WTC11 (cell line): ENCODE results near the gene DRG2. TPM values are rescaled to one million over a fixed set of nuclear protein-coding genes. Genes with fewer than 3 reads are reported as not detected.

ENCODE experiments used
- ATAC-seq: fragments of 200-7000 bp; cut with Tn5 transposase; 2 replicates; pipeline ENCODE4 v1.10.0; 2021; ENCODE audit warnings: mild to moderate bottlenecking, moderate library complexity
- CTCF ChIA-PET: fragments of 300-600 bp; sonication (Branson Sonifier 250); formaldehyde crosslinking; loops from one replicate; lab custom pipeline; 2021; ENCODE audit warnings: antibody characterized with exemption; lab: Charles Lee
- POLR2A ChIA-PET: fragments of 350-600 bp; sonication (Branson Sonifier 250); formaldehyde crosslinking; loops from one replicate; lab custom pipeline; 2021; ENCODE audit warnings: antibody characterized with exemption; lab: Charles Lee
- DNase-seq: peaks from one replicate; pipeline ENCODE4 v3.0.0; 2021; ENCODE audit warnings: low spot score
- H3K27ac Mint-ChIP-seq: 2 replicates; pipeline ENCODE4 v1.8.0; 2021; ENCODE audit warnings: mixed read lengths
- H3K27me3 Mint-ChIP-seq: 2 replicates; pipeline ENCODE4 v1.8.0; 2021; ENCODE audit warnings: low read depth, mild to moderate bottlenecking, moderate library complexity, mixed read lengths
- H3K36me3 Mint-ChIP-seq: 2 replicates; pipeline ENCODE4 v1.8.0; 2021; ENCODE audit warnings: mixed read lengths
- H3K4me1 Mint-ChIP-seq: 2 replicates; pipeline ENCODE4 v1.8.0; 2022; ENCODE audit warnings: mixed read lengths
- H3K4me3 Mint-ChIP-seq: 2 replicates; pipeline ENCODE4 v1.8.0; 2021; ENCODE audit warnings: mild to moderate bottlenecking, moderate library complexity, mixed read lengths
- H3K9me3 Mint-ChIP-seq: 2 replicates; pipeline ENCODE4 v1.8.0; 2021; ENCODE audit warnings: mixed read lengths
- CREM ChIP-seq: sonication (generic); formaldehyde crosslinking; IDR thresholded peaks from 2 replicates; pipeline ENCODE4 v1.8.1; 2022; ENCODE audit warnings: mild to moderate bottlenecking, missing genetic modification reagents, moderate library complexity
- HMGA2 ChIP-seq: fragments of 250-450 bp; sonication (Bioruptor Pico); IDR thresholded peaks from 2 replicates; pipeline ENCODE4 v1.4.0; 2021; ENCODE audit warnings: mild to moderate bottlenecking, moderate library complexity
- JAZF1 ChIP-seq: fragments of 250-450 bp; sonication (Bioruptor Pico); IDR thresholded peaks from 2 replicates; pipeline ENCODE4 v1.9.0; 2021; ENCODE audit warnings: moderate library complexity, mild to moderate bottlenecking, inconsistent platforms
- JUN ChIP-seq: sonication (generic); formaldehyde crosslinking; IDR thresholded peaks from 2 replicates; pipeline ENCODE4 v1.8.0; 2023; ENCODE audit warnings: mild to moderate bottlenecking, missing genetic modification reagents
- PRRX2 ChIP-seq: fragments of 250-450 bp; sonication (Bioruptor Pico); IDR thresholded peaks from 2 replicates; pipeline ENCODE4 v1.8.0; 2021; ENCODE audit warnings: mild to moderate bottlenecking
- RORB ChIP-seq: fragments of 250-450 bp; sonication (Bioruptor Pico); IDR thresholded peaks from 2 replicates; pipeline ENCODE4 v1.9.0; 2021; ENCODE audit warnings: mild to moderate bottlenecking
- SMAD3 ChIP-seq: sonication (generic); formaldehyde crosslinking; IDR thresholded peaks from 2 replicates; pipeline ENCODE4 v1.8.0; 2022; ENCODE audit warnings: missing genetic modification reagents, mild to moderate bottlenecking, borderline replicate concordance
- SMAD4 ChIP-seq: sonication (generic); formaldehyde crosslinking; IDR thresholded peaks from 2 replicates; pipeline ENCODE4 v1.8.0; 2022; ENCODE audit warnings: mild to moderate bottlenecking, missing genetic modification reagents
- SP1 ChIP-seq: sonication (generic); formaldehyde crosslinking; conservative IDR thresholded peaks from 2 replicates; pipeline ENCODE4 v1.8.1; 2022; ENCODE audit warnings: missing genetic modification reagents
- TEAD4 ChIP-seq: sonication (generic); formaldehyde crosslinking; IDR thresholded peaks from 2 replicates; pipeline ENCODE4 v1.8.0; 2022; ENCODE audit warnings: mild to moderate bottlenecking, missing genetic modification reagents
- ZNF263 ChIP-seq: sonication (generic); formaldehyde crosslinking; IDR thresholded peaks from 2 replicates; pipeline ENCODE4 v1.8.1; 2022; ENCODE audit warnings: low read depth, mild to moderate bottlenecking, moderate library complexity, missing genetic modification reagents
- ZNF396 ChIP-seq: fragments of 250-450 bp; sonication (Bioruptor Pico); IDR thresholded peaks from 2 replicates; pipeline ENCODE4 v1.8.0; 2021; ENCODE audit warnings: mild to moderate bottlenecking, moderate library complexity, borderline replicate concordance
- ZNF423 ChIP-seq: fragments of 250-450 bp; sonication (Bioruptor Pico); IDR thresholded peaks from 2 replicates; pipeline ENCODE4 v2.1.2; 2022; ENCODE audit warnings: mild to moderate bottlenecking, moderate library complexity
- ZNF671 ChIP-seq: fragments of 250-450 bp; sonication (Bioruptor Pico); IDR thresholded peaks from 2 replicates; pipeline ENCODE4 v1.8.0; 2021; ENCODE audit warnings: mild to moderate bottlenecking
- total RNA-seq: library from RNA; stranded (reverse); gene quantifications from 3 replicates; pipeline ENCODE4 v1.2.3, GENCODE V29; 2021
- TF ChIP-seq, protein P1 (sequence below): sonication (generic); formaldehyde crosslinking; IDR thresholded peaks from 2 replicates; pipeline ENCODE4 v1.8.0; 2022; ENCODE audit warnings: missing genetic modification reagents
- TF ChIP-seq, protein P2 (sequence below): fragments of 250-450 bp; sonication (Bioruptor Pico); IDR thresholded peaks from 2 replicates; pipeline ENCODE4 v1.8.0; 2021; ENCODE audit warnings: mild to moderate bottlenecking
- TF ChIP-seq, protein P3 (sequence below): sonication (generic); formaldehyde crosslinking; IDR thresholded peaks from 2 replicates; pipeline ENCODE4 v1.8.0; 2023; ENCODE audit warnings: mild to moderate bottlenecking, missing genetic modification reagents
- TF ChIP-seq, protein P4 (sequence below): fragments of 250-450 bp; sonication (Bioruptor Pico); IDR thresholded peaks from 2 replicates; pipeline ENCODE4 v2.1.2; 2022; ENCODE audit warnings: mild to moderate bottlenecking, moderate library complexity
- TF ChIP-seq, protein P5 (sequence below): sonication (generic); formaldehyde crosslinking; IDR thresholded peaks from 2 replicates; pipeline ENCODE4 v1.8.1; 2022; ENCODE audit warnings: mild to moderate bottlenecking, moderate library complexity, missing genetic modification reagents
- TF ChIP-seq, protein P6 (sequence below): sonication (generic); formaldehyde crosslinking; IDR thresholded peaks from 2 replicates; pipeline ENCODE4 v1.8.1; 2022; ENCODE audit warnings: mild to moderate bottlenecking, missing genetic modification reagents, moderate library complexity, borderline replicate concordance
- TF ChIP-seq, protein P7 (sequence below): sonication (generic); formaldehyde crosslinking; IDR thresholded peaks from 2 replicates; pipeline ENCODE4 v1.8.1; 2023; ENCODE audit warnings: mild to moderate bottlenecking, missing genetic modification reagents, moderate library complexity
- TF ChIP-seq, protein P8 (sequence below): sonication (generic); formaldehyde crosslinking; IDR thresholded peaks from 2 replicates; pipeline ENCODE4 v1.8.0; 2022; ENCODE audit warnings: mild to moderate bottlenecking, missing genetic modification reagents

The DRG2 gene
- total RNA-seq, 1 experiment from 2014 or later, result 41.4 TPM

DNA sequence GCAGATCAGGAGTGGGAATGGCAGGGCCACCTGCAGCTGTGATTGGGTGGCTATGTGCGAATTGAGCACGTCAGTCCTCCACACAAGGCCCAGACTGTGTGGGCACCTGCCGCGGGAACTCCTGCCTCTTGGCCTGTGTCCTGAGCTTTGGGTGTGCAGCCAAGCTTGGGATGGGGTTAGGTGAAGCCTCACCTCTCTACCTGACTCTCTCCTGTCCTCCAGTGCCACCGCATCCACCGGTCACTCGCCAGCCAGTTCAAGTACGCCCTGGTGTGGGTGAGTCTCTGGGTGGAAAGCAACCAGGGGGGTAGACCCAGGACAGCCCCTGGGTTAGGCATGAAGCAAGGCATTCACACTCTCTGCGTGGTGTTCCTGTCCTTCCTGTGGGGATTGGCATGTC, 18.5 kb downstream of the DRG2 start:
- CTCF ChIA-PET, result no interaction called here
- no peaks in the 10 kb centered on the region for H3K4me1 Mint-ChIP-seq
- POLR2A ChIA-PET, result no interaction called here
- TF ChIP-seq, protein P1, sequence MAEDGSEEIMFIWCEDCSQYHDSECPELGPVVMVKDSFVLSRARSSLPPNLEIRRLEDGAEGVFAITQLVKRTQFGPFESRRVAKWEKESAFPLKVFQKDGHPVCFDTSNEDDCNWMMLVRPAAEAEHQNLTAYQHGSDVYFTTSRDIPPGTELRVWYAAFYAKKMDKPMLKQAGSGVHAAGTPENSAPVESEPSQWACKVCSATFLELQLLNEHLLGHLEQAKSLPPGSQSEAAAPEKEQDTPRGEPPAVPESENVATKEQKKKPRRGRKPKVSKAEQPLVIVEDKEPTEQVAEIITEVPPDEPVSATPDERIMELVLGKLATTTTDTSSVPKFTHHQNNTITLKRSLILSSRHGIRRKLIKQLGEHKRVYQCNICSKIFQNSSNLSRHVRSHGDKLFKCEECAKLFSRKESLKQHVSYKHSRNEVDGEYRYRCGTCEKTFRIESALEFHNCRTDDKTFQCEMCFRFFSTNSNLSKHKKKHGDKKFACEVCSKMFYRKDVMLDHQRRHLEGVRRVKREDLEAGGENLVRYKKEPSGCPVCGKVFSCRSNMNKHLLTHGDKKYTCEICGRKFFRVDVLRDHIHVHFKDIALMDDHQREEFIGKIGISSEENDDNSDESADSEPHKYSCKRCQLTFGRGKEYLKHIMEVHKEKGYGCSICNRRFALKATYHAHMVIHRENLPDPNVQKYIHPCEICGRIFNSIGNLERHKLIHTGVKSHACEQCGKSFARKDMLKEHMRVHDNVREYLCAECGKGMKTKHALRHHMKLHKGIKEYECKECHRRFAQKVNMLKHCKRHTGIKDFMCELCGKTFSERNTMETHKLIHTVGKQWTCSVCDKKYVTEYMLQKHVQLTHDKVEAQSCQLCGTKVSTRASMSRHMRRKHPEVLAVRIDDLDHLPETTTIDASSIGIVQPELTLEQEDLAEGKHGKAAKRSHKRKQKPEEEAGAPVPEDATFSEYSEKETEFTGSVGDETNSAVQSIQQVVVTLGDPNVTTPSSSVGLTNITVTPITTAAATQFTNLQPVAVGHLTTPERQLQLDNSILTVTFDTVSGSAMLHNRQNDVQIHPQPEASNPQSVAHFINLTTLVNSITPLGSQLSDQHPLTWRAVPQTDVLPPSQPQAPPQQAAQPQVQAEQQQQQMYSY (CRISPR knock-in tag), result no peak
- TF ChIP-seq ZNF423 (CRISPR knock-in tag) (no peak), CREM (CRISPR knock-in tag) (no peak), SP1 (CRISPR knock-in tag) (no peak), ZNF671 (CRISPR knock-in tag) (no peak), JUN (CRISPR knock-in tag) (no peak), SMAD4 (no peak), ZNF396 (CRISPR knock-in tag) (no peak)
- TF ChIP-seq, protein P2, sequence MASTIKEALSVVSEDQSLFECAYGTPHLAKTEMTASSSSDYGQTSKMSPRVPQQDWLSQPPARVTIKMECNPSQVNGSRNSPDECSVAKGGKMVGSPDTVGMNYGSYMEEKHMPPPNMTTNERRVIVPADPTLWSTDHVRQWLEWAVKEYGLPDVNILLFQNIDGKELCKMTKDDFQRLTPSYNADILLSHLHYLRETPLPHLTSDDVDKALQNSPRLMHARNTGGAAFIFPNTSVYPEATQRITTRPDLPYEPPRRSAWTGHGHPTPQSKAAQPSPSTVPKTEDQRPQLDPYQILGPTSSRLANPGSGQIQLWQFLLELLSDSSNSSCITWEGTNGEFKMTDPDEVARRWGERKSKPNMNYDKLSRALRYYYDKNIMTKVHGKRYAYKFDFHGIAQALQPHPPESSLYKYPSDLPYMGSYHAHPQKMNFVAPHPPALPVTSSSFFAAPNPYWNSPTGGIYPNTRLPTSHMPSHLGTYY, result no peak
- TF ChIP-seq, protein P3, sequence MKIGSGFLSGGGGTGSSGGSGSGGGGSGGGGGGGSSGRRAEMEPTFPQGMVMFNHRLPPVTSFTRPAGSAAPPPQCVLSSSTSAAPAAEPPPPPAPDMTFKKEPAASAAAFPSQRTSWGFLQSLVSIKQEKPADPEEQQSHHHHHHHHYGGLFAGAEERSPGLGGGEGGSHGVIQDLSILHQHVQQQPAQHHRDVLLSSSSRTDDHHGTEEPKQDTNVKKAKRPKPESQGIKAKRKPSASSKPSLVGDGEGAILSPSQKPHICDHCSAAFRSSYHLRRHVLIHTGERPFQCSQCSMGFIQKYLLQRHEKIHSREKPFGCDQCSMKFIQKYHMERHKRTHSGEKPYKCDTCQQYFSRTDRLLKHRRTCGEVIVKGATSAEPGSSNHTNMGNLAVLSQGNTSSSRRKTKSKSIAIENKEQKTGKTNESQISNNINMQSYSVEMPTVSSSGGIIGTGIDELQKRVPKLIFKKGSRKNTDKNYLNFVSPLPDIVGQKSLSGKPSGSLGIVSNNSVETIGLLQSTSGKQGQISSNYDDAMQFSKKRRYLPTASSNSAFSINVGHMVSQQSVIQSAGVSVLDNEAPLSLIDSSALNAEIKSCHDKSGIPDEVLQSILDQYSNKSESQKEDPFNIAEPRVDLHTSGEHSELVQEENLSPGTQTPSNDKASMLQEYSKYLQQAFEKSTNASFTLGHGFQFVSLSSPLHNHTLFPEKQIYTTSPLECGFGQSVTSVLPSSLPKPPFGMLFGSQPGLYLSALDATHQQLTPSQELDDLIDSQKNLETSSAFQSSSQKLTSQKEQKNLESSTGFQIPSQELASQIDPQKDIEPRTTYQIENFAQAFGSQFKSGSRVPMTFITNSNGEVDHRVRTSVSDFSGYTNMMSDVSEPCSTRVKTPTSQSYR (CRISPR knock-in tag), result no peak
- TF ChIP-seq, protein P4, sequence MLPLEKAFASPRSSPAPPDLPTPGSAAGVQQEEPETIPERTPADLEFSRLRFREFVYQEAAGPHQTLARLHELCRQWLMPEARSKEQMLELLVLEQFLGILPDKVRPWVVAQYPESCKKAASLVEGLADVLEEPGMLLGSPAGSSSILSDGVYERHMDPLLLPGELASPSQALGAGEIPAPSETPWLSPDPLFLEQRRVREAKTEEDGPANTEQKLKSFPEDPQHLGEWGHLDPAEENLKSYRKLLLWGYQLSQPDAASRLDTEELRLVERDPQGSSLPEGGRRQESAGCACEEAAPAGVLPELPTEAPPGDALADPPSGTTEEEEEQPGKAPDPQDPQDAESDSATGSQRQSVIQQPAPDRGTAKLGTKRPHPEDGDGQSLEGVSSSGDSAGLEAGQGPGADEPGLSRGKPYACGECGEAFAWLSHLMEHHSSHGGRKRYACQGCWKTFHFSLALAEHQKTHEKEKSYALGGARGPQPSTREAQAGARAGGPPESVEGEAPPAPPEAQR (CRISPR knock-in tag), result no peak
- TF ChIP-seq, protein P5, sequence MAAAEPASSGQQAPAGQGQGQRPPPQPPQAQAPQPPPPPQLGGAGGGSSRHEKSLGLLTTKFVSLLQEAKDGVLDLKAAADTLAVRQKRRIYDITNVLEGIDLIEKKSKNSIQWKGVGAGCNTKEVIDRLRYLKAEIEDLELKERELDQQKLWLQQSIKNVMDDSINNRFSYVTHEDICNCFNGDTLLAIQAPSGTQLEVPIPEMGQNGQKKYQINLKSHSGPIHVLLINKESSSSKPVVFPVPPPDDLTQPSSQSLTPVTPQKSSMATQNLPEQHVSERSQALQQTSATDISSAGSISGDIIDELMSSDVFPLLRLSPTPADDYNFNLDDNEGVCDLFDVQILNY (CRISPR knock-in tag), result no peak
- TF ChIP-seq, protein P6, sequence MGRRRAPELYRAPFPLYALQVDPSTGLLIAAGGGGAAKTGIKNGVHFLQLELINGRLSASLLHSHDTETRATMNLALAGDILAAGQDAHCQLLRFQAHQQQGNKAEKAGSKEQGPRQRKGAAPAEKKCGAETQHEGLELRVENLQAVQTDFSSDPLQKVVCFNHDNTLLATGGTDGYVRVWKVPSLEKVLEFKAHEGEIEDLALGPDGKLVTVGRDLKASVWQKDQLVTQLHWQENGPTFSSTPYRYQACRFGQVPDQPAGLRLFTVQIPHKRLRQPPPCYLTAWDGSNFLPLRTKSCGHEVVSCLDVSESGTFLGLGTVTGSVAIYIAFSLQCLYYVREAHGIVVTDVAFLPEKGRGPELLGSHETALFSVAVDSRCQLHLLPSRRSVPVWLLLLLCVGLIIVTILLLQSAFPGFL, result no peak
- TF ChIP-seq, all 79 proteins: peak for 0
- Mint-ChIP-seq H3K36me3 (peaks cover 6% of the 10 kb centered on the region; the same call in 1 of the 2 replicates), H3K27ac (no peak overlapping the region), H3K27me3 (no peaks in the 10 kb centered on the region), H3K9me3 (no peaks in the 10 kb centered on the region), H3K4me3 (no peak overlapping the region)
- DNase-seq (no peak), ATAC-seq (no peak)

DNA sequence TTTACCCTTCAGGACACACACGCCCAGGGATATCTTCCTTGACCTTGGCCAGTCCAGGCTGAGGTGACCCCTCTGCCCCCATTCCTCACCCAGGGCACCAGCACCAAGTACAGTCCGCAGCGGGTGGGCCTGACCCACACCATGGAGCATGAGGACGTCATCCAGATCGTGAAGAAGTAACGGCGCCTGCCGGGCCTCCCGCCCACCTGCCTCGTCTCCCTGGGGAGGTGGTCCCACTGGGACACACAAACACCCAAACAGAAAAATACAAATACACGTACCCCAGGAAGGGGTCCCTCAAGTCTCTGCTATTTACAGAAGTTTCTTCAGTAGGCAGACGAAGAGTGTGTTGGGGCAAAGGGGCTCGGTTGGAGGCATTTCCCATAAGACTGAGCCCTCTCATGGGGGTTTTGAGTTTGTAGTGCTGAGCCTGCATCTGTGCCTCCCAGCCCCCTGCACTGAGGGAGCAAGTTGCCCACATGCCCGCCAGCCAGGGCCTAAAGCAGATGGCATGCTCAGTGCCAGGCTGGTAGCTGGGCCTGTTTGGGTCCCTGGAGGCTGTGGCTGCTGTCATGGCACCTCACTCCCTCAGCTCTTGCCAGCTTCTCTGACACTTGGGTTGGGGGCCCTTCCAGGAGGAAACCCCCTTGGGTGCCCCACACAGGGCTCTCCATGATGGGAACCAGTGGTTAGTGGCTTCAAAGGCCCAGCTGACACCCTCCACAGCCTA, 19.5 kb downstream of the DRG2 start:
- no peak overlapping the region for H3K4me3 Mint-ChIP-seq
- no peaks in the 10 kb centered on the region for H3K9me3 Mint-ChIP-seq
- ChIA-PET CTCF (no interaction called here), POLR2A (no interaction called here)
- ATAC-seq, result no peak
- peaks cover 6% of the 10 kb centered on the region for H3K4me1 Mint-ChIP-seq
- H3K27ac Mint-ChIP-seq, result no peak overlapping the region
- H3K36me3 Mint-ChIP-seq, result peaks cover 3% of the 10 kb centered on the region; the same call in 1 of the 2 replicates
- no peaks in the 10 kb centered on the region for H3K27me3 Mint-ChIP-seq
- DNase-seq, result no peak
- TF ChIP-seq, protein P7, sequence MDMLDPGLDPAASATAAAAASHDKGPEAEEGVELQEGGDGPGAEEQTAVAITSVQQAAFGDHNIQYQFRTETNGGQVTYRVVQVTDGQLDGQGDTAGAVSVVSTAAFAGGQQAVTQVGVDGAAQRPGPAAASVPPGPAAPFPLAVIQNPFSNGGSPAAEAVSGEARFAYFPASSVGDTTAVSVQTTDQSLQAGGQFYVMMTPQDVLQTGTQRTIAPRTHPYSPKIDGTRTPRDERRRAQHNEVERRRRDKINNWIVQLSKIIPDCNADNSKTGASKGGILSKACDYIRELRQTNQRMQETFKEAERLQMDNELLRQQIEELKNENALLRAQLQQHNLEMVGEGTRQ (CRISPR knock-in tag), result no peak
- TF ChIP-seq TEAD4 (CRISPR knock-in tag), result no peak
- TF ChIP-seq, protein P6, result no peak
- TF ChIP-seq HMGA2 (CRISPR knock-in tag), result no peak
- no peak for TF ChIP-seq RORB (CRISPR knock-in tag)
- TF ChIP-seq, protein P8, sequence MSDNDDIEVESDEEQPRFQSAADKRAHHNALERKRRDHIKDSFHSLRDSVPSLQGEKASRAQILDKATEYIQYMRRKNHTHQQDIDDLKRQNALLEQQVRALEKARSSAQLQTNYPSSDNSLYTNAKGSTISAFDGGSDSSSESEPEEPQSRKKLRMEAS (CRISPR knock-in tag), result no peak
- TF ChIP-seq JAZF1 (CRISPR knock-in tag), result no peak
- no peak for TF ChIP-seq SMAD3
- TF ChIP-seq PRRX2 (CRISPR knock-in tag), result no peak
- TF ChIP-seq ZNF263 (CRISPR knock-in tag), result no peak
